Activated T-cell treated with anti-CD3 and anti-CD28 coated beads, Interleukin-2, amount 50 U/mL, for 4 hours (primary cell): Measurements from ENCODE around the gene TOMM20. TPM values are rescaled to one million over a fixed set of nuclear protein-coding genes. Genes with fewer than 3 reads are reported as not detected.
"Not testable (repeated sequence)": the region's sequence is repeated elsewhere in the genome, so short reads cannot be mapped to it uniquely, and the experiment has no call there.

Experiments used
- ATAC-seq, 2 donors: fragments of 200-7000 bp; cut with Tn5 transposase; one replicate each; pipeline ENCODE4 v1.10.0; 2021
- DNase-seq: peaks from one replicate; pipeline ENCODE4 v3.0.0-alpha.2; 2020
- H3K27me3 Mint-ChIP-seq: one replicate; pipeline ENCODE4 v1.8.0; 2021; ENCODE audit warnings: low read depth, mixed read lengths
- H3K36me3 Mint-ChIP-seq: one replicate; pipeline ENCODE4 v1.8.0; 2022; ENCODE audit warnings: mixed read lengths; ENCODE audit not compliant: insufficient read depth
- H3K4me1 Mint-ChIP-seq: one replicate; pipeline ENCODE4 v1.8.0; 2021; ENCODE audit warnings: low read depth, mixed read lengths
- H3K4me3 Mint-ChIP-seq: one replicate; pipeline ENCODE4 v1.8.0; 2021; ENCODE audit warnings: mild to moderate bottlenecking, moderate library complexity, mixed read lengths
- H3K9me3 Mint-ChIP-seq: one replicate; pipeline ENCODE4 v1.8.0; 2021; ENCODE audit warnings: mixed read lengths
- total RNA-seq, 3 donors: library from RNA; stranded (reverse); gene quantifications; one replicate each; pipeline ENCODE4 v1.2.1, GENCODE V29; 2021

TOMM20 gene
- total RNA-seq, 3 donors from 2014 or later: 154 to 173 (median 172) TPM

GRCh38 chr1:235088430-235088829 is 40.2 kb downstream of the TOMM20 start:
- H3K36me3 Mint-ChIP-seq: no peaks in the 10 kb centered on the region
- DNase-seq: no peak
- H3K4me3 Mint-ChIP-seq: no peak overlapping the region
- no peaks in the 10 kb centered on the region for H3K27me3 Mint-ChIP-seq
- peaks cover 7% of the 10 kb centered on the region for H3K4me1 Mint-ChIP-seq
- no peaks in the 10 kb centered on the region for H3K9me3 Mint-ChIP-seq
- ATAC-seq: no peak

- Mint-ChIP-seq H3K27me3 (no peaks in the 10 kb centered on the region), H3K4me1 (peaks cover 12% of the 10 kb centered on the region), H3K4me3 (no peak overlapping the region), H3K9me3 (no peaks in the 10 kb centered on the region), H3K36me3 (no peaks in the 10 kb centered on the region)
- DNase-seq (no peak), ATAC-seq (no peak)
These were observed 40.7 kb downstream of the TOMM20 start for GRCh38 chr1:235087906-235088305.

- H3K4me1 Mint-ChIP-seq: peaks cover 14% of the 10 kb centered on the region
- H3K36me3 Mint-ChIP-seq, H3K27me3 Mint-ChIP-seq, H3K9me3 Mint-ChIP-seq, ATAC-seq, DNase-seq, H3K4me3 Mint-ChIP-seq: not testable (repeated sequence)
These were observed 43.1 kb downstream of the TOMM20 start for GRCh38 chr1:235085411-235086117.

- not testable (repeated sequence) for H3K4me3 Mint-ChIP-seq, H3K9me3 Mint-ChIP-seq, H3K36me3 Mint-ChIP-seq, DNase-seq, H3K27me3 Mint-ChIP-seq, ATAC-seq
- H3K4me1 Mint-ChIP-seq: peaks cover 27% of the 10 kb centered on the region
These were observed 47.8 kb downstream of the TOMM20 start for GRCh38 chr1:235080788-235081187.

GRCh38 chr1:235080297-235080657 is 48.4 kb downstream of the TOMM20 start:
- not testable (repeated sequence) for H3K9me3 Mint-ChIP-seq, ATAC-seq, H3K36me3 Mint-ChIP-seq, H3K4me3 Mint-ChIP-seq, DNase-seq, H3K27me3 Mint-ChIP-seq
- H3K4me1 Mint-ChIP-seq: peaks cover 33% of the 10 kb centered on the region

- peaks cover 39% of the 10 kb centered on the region for H3K4me1 Mint-ChIP-seq
- no peaks in the 10 kb centered on the region for H3K9me3 Mint-ChIP-seq
- no peak overlapping the region for H3K4me3 Mint-ChIP-seq
These were observed 49.0 kb downstream of the TOMM20 start for GRCh38 chr1:235079443-235080296.

GRCh38 chr1:235078480-235079381 is 49.9 kb downstream of the TOMM20 start:
- Mint-ChIP-seq H3K27me3 (no peaks in the 10 kb centered on the region), H3K36me3 (no peaks in the 10 kb centered on the region), H3K4me3 (no peak overlapping the region), H3K4me1 (peaks cover 41% of the 10 kb centered on the region), H3K9me3 (no peaks in the 10 kb centered on the region)
- ATAC-seq (no peak), DNase-seq (no peak)

More at GRCh38 chr1:235079443-235080296, 49.0 kb downstream of the TOMM20 start:
- no peaks in the 10 kb centered on the region for H3K36me3 Mint-ChIP-seq
- no peaks in the 10 kb centered on the region for H3K27me3 Mint-ChIP-seq
- ATAC-seq (no peak), DNase-seq (no peak)

- H3K27me3 Mint-ChIP-seq: no peaks in the 10 kb centered on the region
- peaks cover 32% of the 10 kb centered on the region for H3K4me1 Mint-ChIP-seq
- no peak for DNase-seq
- no peaks in the 10 kb centered on the region for H3K9me3 Mint-ChIP-seq
- H3K36me3 Mint-ChIP-seq: no peaks in the 10 kb centered on the region
- ATAC-seq: peak in 1 of 2 donors; percentile 8
- peak overlapping the region; percentile 24 for H3K4me3 Mint-ChIP-seq
These were observed 50.8 kb downstream of the TOMM20 start for GRCh38 chr1:235077571-235078479.

- peak overlapping the region; percentile 24 for H3K4me3 Mint-ChIP-seq
- no peaks in the 10 kb centered on the region for H3K27me3 Mint-ChIP-seq
- H3K36me3 Mint-ChIP-seq: no peaks in the 10 kb centered on the region
- DNase-seq (no peak), ATAC-seq (no peak)
- no peaks in the 10 kb centered on the region for H3K9me3 Mint-ChIP-seq
- peaks cover 31% of the 10 kb centered on the region for H3K4me1 Mint-ChIP-seq
These were observed 51.5 kb downstream of the TOMM20 start for GRCh38 chr1:235077163-235077540.

- H3K36me3 Mint-ChIP-seq: no peaks in the 10 kb centered on the region
- H3K9me3 Mint-ChIP-seq: no peaks in the 10 kb centered on the region
- DNase-seq (no peak), ATAC-seq (no peak)
- H3K27me3 Mint-ChIP-seq: no peaks in the 10 kb centered on the region
- H3K4me3 Mint-ChIP-seq: no peak overlapping the region
- H3K4me1 Mint-ChIP-seq: peaks cover 31% of the 10 kb centered on the region
These were observed 52.0 kb downstream of the TOMM20 start for GRCh38 chr1:235076504-235077162.

- Mint-ChIP-seq H3K4me1 (peaks cover 30% of the 10 kb centered on the region), H3K36me3 (no peaks in the 10 kb centered on the region), H3K27me3 (no peaks in the 10 kb centered on the region), H3K9me3 (no peaks in the 10 kb centered on the region), H3K4me3 (peak overlapping the region; percentile 47)
- DNase-seq (no peak), ATAC-seq (peak; percentile 4 to 12)
These were observed 52.8 kb downstream of the TOMM20 start for GRCh38 chr1:235075777-235076308.

- DNase-seq (peak; percentile 62), ATAC-seq (peak; percentile 71 to 75)
- H3K4me1 Mint-ChIP-seq: peaks cover 30% of the 10 kb centered on the region
- H3K9me3 Mint-ChIP-seq: no peaks in the 10 kb centered on the region
- H3K27me3 Mint-ChIP-seq: no peaks in the 10 kb centered on the region
- H3K4me3 Mint-ChIP-seq: peak overlapping the region; percentile 71
- no peaks in the 10 kb centered on the region for H3K36me3 Mint-ChIP-seq
These were observed 53.4 kb downstream of the TOMM20 start for GRCh38 chr1:235075048-235075776.
